GM21717 (cell line): ENCODE results near the gene GAREM1.
"Not testable (repeated sequence)": the region's sequence is repeated elsewhere in the genome, so short reads cannot be mapped to it uniquely, and the experiment has no call there.

Experiments
- ATAC-seq: cut with Tn5 transposase; IDR thresholded peaks from one replicate; pipeline ENCODE4 v1.9.1; 2021; ENCODE audit warnings: mild to moderate bottlenecking, moderate library complexity; ENCODE audit not compliant: unreplicated experiment

The GAREM1 gene

DNA sequence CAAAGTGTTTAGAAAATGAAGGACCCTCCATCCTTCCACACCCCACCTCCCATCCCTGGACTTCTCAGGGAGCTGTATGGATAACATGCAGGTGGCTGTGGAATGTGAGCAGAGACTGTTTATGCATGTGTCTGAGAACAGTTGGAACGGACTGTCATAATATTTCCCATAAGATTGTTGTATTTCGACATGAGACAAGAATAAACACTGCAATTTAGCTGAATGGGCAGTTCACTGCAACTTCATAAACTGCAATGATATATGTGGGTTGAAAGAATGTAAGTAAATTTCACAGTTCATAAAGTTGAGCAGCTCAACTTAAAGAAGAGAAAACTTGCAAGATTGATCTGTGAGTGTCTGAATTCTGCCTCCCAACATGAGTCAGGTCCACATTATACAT, 206.3 kb downstream of the GAREM1 start:
- ATAC-seq: no peak

DNA sequence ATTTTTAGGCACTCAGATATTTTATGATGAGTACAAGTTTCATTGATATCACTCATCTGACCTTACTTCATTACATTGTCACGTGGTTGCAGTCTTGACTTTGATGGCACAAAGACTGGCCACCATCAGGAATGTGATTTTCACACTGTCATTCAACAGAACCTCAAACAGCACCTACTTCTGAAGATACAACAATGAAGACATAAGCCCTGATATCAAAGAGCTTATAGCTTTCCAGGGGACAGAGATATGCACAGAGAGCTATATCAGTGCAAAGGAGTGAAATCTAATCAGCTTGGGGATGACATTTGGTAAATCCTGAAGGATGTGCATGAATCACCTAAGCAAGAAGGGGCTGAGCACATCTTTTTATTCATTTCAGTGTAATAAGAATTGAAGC, 208.6 kb downstream of the GAREM1 start:
- ATAC-seq: no peak

DNA sequence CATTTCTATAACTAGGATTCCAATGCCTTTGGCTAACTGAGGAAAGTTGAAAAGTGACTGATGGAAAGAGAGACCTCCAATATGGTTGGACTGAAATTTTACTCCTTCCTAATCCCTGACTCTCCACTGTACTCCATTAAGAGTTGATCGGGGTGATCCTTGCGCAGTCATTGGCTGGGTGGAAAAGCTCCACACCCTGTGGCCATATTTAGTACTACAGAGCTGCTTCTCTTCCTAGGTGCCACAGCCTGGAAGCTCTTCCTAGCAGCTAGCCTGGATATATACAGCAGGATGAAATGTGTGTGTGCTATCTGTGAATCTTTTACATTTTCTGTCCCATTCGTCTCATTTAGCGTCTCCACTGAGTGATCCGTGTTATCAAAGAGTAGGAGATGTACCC, 209.7 kb downstream of the GAREM1 start:
- no peak for ATAC-seq

DNA sequence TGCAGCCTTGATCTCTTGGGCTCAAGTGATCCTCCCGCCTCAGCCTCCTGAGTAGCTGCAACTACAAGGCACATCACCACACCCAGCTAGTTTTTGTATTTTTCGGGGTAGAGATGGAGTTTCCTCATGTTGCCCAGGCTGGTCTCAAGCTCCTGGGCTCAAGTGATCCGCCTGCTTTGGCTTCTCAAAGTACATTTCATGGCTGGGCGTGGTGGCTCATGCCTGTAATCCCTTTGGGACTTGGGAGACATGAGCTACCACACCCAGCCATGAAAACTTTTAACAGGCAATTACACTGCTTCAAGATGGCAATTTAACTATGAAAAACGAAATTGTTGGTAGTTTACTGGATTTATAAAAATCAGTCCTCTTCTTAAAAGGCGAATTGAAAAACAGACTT, 211.1 kb downstream of the GAREM1 start:
- no peak for ATAC-seq

DNA sequence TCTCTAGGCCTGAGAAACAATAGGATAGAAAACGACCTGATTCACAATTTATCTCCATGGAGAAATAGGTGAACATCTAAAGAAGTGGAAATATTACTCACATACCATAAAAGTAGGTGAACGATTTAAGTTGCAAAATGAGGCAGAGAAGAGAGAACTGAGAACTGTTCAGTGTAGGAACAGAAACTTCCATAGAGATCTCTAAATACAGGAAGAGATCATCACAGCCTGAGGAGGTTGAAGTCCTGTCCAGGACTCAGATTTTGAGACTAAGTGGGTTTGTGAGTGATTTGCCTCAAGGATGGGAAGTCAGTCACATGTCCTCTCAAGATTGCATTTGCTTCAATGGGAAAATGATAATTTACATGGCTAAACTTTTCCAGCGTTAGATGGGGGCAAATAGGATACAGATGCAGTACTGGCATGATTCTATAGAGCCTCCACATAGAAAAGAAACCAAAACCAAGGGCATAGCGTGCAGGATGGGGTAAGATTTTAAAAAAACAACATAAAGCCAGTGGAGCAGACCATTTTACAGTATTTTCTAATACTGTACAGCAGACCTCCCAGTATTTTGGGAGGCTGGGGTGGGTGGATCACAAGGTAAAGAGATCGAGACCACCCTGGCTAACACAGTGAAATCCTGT, 212.0 kb downstream of the GAREM1 start:
- peak; percentile 66 for ATAC-seq

DNA sequence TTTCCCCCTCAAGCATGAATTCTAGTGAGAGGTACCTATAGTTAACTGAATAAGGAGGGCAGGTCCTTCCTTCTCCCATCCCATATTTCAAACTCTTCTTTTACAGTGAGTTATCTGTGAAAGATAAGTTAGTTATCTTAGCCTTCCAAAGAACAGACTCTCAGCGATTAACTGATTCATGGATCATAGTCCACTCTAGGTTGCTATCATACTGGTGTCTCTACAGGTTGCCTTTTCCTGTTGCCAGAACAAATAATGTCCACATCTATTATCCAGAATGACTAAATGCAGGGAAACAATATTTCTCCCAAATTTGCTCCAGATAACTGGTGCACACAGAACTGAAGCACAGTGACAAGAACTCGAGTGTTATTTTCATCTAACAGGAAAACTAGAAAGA, 212.5 kb downstream of the GAREM1 start:
- no peak for ATAC-seq

DNA sequence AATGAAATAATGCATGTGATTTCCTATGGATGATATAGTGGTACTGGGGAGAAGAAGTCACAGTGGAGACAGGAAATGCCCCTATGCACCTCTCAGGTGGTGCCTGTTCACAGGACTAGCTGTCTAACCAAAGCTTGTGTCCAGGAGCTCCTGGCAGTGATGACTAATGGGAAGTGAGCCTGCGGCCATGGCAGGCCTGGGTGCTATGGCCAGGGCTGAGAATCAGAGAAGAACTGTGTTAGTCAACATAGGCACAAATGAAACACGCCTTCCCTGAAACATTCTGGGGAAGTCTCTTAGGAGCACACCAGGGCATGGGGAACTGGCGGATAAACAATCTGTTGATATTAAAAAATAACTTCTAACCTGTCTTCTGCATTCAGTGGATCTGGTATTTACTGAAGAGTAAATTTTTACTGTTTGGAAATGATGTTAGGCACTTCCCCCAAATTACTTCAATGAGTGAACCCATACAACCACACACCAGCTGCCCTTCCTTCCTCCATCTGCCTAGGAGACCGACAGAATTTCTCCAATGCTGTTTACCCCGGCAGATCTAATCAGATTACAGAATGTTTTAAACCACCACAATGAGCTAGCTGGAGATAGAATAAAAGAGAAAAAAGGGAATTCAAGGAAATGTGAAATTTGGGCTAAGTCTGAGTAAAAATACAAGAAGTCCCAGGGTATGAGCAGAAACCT, 213.4 kb downstream of the GAREM1 start:
- ATAC-seq: no peak

DNA sequence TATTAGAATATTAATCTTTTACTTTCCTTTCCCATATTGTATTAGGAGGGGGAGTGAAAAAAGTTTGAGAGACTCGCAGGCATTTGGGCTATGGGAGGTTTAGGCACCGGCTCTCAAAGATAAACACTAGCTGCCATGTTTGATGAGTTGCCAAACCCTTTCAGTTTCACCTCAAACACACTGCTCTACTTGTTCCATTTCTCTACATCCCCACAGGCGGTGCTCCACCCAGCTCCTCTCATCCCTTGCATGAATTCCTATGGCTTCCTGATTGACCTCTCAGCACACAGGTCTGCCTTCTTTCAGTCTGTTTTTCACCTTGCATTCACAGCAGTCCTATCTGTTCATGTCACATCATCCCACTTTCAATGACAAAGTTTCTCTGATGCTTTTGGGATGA, 215.1 kb downstream of the GAREM1 start:
- no peak for ATAC-seq

DNA sequence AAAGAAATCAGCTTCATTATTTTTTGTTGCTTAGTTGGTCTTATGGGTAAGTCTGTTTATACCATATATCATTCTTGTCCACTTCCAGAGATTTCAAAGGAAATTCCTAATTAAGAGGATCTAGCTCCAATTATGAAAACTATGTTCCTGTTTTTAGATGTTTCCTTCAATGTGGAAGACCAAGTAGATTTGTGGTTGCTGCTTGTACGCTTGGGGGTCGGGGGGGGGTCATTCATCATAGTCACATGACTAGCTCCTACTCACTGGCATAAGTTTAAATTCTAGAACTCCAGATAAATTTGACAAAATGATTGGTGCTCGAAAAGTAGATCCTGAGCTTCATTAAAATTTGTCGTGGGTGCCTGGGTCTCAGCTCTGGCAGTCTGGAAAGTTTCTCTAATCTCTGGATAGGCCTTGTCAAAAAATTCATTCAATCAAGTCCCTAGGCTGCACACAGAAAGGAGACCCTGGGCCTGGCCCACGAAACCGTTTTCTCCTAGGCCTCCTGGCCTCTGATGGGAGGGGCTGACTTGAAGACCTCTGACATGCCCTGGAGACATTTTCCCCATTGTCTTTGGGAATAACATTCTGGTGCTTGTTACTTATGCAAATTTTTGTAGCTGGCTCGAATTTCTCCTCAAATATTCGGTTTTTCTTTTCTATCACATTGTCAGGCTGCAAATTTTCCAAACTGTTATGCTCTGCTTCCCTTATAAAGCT, 218.4 kb downstream of the GAREM1 start:
- ATAC-seq: no peak

DNA sequence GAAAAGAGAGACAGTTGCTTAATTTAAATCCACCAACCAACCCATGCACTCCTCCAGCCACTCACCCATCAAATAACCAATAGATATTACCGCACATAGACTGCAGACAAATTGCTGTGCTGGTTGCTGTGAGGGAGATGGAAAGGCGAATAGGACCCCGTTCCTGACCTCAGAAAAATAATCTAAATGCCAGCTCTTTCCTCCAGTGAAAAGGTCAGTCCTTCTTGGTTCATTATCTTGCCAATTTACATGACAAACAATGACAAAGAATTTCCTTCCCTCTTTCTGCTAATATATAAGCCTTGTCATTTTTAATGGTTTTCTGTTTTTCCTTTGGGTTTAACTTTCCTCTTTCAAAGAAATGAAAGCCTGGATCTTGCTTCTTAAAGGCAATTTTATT, 219.2 kb downstream of the GAREM1 start:
- ATAC-seq: no peak

DNA sequence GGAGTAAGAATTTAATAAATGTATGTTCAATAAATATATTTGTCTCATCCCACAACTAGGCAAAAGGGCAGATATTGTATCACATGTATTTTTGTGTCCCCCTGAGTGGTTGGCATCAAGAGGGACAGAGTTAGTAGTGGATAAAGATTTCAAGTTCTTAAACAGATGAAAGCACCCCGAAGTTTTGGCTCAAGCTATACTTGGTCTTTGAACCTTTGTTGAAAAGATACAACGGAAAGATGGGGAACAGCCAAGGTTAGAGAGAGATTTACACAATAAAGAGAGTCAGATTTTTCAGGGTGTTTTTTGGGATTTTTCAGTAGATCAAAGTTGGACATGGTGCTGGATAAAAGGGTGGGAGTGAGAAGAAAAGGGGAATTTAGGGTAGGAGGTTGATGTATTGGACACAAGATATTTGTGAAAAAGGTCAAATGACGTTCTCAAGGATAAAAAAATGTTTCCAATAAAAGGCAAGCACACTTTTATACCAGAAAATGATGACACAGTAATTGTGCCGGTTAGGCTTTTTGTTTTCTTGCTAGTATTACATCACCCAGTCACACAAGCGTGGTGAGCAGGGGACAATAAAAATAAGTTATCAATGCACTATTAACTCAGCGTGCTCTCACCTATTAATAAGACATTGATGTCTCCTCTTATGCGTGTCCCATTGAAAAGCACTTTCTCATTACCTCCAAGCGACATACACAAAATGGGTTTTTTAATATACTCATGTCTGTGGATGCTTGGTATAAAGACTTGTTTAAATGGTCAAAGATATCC, 221.3 kb downstream of the GAREM1 start:
- no peak for ATAC-seq

DNA sequence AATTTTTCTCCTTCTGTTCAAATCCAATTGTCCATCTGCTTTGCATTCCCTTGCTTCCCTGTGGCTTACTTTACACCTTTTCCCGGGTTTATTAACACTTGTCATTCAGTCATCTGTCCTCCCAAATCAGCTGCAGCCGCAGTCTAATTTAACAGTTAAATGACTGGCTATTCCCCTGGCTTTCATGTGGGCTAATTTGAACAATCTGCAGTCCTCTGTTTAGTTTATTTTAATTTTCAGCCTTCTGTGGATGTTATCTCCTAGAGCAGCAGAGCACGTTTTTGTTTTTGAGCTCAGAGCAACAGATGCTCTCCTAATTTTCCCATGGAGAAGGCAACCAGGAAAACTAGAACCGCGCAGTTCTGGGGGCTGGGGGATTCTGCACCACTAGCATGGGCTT, 225.8 kb downstream of the GAREM1 start:
- no peak for ATAC-seq

DNA sequence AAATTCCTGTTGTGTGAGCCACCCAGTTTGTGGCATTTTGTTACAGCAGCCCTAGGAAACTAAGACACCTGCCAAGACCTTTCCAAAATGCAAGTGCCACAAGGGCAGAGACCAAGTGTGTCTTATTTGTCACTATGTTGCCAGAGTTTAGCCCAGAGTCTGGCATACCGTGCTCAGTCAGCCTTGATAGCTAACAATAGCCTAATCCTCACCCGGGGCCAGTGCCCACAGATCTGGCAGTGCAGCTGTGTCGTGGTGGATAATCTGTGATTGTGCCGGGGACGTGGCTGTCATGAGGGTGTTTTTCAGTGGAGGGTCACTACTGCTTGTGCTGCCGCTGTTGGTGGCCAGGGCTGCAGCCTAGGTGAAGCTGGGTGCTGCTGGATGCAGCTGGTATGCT, 227.3 kb downstream of the GAREM1 start:
- ATAC-seq: no peak

DNA sequence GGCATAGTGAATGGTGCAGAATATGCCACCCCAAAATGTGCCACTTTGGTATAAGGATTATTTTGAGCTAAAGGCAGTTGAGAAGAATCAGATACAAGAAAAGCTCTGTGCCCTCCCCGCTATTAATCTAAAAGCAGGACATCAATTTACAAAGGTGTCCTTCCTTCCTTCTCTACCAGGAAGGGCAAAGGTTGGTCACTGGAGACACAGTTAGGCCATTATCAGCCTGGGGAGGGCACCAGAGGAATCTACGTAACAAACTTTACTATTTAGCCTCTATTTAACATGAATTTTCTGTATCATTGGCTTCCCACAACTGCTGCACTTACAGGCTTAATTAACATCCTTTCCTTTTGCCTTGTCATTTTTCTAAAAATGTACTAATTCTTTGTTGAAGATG, 228.3 kb downstream of the GAREM1 start:
- no peak for ATAC-seq

DNA sequence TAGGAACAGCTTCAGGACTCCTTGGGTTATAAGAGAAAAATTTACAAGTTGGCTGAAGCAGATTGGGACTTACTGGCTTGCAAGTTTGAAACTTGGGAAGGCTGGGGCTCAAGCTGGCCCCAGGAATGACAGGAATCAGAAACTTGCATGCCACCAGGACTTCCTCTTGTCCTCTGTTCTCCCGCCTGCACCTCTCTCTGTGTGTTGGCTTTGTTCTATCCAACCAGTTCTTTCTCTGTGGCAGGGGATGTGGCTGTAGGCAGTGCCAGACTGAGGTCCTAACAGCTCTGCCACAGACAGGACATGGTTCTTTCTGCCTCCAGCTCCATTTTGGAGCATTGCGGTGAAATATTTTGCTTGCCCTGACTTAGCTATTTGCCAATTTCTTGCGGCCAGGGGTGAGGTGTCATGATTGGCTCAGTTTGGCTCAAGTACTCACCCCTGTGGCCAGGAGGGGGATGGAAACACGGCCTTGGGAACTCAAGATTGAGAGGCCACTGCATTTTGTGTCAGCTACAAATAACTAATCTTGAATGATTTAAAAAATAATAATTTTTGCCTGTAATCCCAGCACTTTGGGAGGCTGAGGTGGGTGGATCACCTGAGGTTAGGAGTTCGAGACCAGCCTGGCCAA, 231.9 kb downstream of the GAREM1 start:
- ATAC-seq: no peak

DNA sequence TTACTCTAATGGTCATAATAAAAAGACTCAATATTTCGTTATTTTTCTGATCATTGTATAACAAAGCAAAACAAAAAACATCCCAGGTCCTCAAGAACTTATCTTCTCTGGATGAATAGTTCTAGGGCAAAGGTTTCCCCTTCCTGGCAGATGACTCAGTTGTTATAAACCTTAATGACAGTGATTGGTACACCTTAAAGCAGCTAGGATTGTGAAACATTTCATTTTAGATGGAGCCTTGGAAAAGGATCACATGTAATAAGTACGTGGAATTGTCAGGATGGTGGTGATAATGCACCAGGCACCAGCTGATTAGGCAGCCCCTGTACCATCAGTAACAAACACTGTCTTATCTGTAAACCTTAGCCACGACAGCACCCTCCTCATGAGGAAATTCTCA, 233.6 kb downstream of the GAREM1 start:
- no peak for ATAC-seq

DNA sequence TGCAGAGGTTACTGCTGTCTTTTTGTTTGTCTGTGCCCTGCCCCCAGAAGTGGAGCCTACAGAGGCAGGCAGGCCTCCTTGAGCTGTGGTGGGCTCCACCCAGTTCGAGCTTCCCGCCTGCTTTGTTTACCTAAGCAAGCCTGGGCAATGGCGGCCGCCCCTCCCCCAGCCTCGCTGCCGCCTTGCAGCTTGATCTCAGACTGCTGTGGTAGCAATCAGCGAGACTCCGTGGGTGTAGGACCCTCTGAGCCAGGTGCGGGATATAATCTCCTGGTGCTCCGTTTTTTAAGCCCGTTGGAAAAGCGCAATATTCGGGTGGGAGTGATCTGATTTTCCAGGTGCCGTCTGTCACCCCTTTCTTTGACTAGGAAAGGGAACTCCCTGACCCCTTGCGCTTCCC, 237.3 kb downstream of the GAREM1 start:
- not testable (repeated sequence) for ATAC-seq

DNA sequence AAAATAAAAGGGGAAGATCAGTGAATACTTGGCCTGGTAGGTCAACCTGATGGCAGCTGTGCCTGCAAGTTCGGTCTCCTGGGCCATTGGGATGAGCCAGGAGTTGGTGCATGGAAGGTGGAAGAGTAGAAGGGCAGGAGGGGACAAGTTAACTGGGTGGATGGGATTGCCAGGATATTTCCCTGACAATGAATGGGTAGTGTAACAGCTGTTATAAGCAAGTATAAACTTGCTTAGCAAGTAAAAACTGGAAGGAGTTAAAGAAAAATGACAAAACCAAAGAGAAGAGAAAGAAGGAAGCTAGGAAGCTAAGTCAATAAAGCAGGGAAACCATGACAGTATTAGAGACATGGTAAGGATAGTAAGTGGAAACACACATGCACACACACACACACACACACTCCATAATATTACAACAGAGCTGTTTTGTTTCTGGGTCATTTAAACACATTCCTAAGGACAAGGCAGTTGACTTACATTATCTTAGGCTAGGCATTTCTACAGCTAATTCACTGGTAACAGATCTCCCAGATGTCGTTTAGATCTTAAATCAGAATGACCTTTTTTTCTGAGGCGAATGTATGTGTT, 251.2 kb downstream of the GAREM1 start:
- no peak for ATAC-seq

DNA sequence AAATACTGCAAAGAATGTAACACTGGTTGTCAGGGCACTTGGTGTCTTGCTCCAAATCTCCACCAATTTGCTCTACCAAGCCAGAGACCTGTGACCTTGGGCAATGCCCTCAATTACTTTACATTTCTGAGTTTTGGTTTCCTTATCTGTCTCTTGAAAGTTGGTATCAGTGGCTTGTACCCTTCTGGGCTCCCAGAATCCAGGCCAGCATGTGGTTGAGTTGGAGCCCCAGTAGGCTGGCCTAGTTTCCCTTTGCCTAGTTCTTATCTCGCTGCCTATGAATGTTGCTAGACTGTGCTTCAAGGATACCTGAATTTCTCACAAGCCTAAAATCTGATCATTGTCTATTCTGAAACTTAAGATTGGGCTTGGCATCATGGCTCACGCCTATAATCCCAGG, 254.3 kb downstream of the GAREM1 start:
- no peak for ATAC-seq

DNA sequence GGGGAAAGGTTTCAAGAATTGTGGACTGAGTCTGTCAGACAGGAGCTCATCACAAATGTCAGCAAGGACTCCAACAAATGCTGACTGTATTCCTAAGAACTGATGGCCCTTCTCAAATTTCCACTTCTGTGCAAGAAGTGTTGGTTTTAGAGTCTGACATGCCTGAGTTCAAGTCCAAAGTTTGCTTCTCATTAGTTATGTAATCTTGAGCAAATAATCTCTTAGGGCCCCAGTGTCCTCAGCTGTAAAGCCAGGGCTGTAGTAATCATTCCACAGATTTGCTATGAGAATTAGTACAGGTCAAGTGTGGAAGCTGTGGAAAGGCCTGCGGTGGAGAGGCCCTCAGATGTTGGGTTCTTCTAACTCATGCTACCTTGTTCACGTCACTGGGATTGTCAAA, 257.0 kb downstream of the GAREM1 start:
- ATAC-seq: no peak
